NCI-H446 treated with DMSO at 0.1 percent for 48 hours (cell line): ENCODE measurements around the gene LCTL.
A peak's percentile ranks its signal among the peaks of the same experiment; 100 is the strongest.

Experiments
- DNase-seq: peaks from one replicate; lab custom pipeline; 2025; lab: John Stamatoyannopoulos, UW

Gene LCTL, protein sequence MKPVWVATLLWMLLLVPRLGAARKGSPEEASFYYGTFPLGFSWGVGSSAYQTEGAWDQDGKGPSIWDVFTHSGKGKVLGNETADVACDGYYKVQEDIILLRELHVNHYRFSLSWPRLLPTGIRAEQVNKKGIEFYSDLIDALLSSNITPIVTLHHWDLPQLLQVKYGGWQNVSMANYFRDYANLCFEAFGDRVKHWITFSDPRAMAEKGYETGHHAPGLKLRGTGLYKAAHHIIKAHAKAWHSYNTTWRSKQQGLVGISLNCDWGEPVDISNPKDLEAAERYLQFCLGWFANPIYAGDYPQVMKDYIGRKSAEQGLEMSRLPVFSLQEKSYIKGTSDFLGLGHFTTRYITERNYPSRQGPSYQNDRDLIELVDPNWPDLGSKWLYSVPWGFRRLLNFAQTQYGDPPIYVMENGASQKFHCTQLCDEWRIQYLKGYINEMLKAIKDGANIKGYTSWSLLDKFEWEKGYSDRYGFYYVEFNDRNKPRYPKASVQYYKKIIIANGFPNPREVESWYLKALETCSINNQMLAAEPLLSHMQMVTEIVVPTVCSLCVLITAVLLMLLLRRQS

GRCh38 chr15:66565741-66566144 is at the start of gene LCTL:
TSS of gene LCTL (minus strand) at chr15:66565998. CDS start at chr15:66565365, 633 bp downstream.
- no peak for DNase-seq

DNA sequence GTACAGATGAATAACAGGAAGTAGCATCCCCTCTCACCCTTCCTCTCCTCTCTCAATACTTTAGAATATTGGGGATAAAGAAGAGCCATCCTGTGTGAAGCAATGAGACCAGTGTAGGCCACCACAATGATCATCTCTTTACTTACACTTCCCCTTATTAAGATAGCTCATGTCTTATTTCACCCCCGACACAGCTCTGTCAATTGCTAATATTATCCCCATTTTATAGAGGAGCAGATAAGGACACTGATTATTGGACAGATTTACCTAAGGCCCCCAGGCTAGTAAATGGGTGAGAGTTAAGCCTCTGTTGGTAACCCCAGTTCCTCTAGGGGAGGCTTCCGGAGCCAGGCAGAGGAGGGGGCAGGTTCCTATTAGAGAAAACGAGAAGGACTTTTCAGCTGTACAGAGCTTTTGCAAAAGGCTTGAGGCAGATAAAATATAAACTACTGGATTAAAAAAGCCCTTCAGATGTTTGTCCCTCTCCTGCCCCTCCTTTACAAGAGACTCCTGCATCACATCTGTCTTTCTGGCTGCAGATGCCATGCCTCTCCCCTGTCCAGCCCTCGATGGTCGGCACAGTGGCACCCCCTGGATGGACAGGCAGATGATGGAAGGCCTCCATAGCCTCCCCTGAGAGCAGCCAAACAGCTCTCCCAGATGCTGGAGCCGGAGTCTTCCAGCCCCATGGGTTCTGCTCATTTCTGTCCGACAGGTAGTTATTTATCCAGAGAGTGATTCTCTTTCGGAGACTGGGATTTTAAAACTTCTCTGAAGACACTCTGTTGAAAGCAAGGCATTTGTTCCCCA is 49.4 kb upstream of the LCTL start:
- DNase-seq: no peak

DNA sequence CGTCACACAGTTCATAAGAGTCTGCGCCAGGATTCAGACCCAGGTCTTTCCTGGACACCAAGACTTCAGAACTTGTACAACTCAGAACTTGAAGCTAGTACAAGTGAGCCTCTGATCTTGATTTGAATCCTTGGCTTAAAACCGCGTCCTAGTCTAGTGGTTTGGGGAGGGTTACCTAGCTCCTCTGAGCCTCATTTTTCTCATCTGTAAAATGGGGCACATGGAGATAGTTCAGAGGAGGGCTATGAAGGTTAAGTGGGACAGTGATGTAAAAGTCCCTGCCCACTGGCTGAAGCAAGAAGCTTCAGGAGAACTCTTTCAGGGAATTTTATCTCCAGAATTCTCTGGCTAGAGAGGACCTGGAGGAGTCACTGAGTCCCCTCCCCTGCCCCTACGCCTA is 48.7 kb upstream of the LCTL start:
- DNase-seq: no peak

GRCh38 chr15:66613743-66614142 is 47.9 kb upstream of the LCTL start:
- no peak for DNase-seq

DNA sequence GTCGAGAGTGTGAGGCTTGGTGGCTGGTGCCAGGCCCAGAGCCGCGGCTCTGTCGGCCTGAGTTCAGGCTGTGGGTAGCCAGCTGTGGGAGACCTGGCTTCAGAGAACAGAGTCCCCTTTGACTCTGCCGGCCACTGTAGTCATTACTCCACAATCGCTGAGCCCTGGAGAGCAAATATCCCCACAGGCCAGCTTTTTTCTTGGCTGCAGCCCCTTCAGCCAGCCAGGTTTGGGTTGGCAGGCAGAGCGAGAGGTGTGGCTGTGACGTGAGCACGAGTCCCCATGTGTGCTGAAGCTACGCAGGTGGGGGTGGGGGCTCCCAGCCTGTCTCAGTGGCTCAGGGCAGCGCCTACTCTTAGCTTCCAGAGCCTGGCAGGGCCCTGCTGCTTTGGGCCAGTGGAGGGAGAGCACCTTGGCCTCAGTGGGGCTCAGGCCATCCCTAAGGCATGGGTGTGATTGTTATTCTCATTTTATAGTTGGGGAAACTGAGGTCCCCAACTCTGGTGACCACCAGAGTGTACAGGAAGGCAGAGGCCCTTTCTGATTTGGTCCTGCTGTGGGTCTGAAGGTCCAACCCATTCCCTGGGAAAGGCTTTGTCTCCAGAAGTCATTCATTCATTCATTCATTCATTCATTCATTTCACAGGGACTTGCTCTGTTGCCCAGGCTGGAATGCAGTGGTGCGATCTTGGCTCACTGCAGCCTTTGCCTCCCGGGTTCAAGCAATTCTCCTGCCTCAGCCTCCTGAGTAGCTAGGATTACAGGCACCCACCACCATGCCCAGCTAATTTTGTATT is 45.7 kb upstream of the LCTL start:
- DNase-seq: no peak

DNA sequence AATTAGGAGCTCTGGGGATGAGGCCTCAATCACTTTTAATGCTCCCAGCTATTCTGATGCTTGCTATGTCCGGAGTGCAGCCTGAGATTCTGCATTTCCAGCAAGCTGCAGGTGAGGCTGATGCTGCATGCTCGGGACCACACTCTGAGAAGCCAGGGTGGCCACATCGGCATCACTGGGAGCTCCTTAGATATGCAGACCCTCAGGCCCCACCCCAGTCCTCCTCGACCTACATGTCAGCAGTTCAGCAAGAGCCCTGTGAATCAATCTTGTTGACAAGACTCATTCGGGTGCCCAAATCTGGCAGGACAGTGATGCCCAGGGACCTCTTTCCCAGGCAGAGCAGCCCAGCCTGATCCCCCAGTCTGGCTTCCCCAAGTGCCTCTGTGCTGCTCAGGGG is 44.1 kb upstream of the LCTL start:
- no peak for DNase-seq

DNA sequence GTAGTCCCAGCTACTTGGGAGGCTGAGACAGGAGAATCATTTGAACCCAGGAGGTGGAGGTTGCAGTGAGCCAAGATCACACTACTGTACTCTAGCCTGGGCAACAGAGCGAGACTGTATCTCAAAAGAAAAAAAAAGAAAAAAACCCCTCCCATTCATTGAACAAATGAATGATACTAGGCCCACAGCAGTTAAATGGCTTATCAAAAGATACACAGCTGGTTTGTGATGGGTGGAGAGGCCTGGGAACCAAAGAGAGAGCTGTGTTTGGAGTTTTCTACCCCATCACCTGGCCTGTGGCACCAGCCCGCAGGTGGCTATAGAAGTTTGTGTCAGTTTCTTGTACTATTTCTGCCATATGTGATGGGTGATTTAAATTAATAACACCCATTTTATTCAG is 43.1 kb upstream of the LCTL start:
- no peak for DNase-seq

DNA sequence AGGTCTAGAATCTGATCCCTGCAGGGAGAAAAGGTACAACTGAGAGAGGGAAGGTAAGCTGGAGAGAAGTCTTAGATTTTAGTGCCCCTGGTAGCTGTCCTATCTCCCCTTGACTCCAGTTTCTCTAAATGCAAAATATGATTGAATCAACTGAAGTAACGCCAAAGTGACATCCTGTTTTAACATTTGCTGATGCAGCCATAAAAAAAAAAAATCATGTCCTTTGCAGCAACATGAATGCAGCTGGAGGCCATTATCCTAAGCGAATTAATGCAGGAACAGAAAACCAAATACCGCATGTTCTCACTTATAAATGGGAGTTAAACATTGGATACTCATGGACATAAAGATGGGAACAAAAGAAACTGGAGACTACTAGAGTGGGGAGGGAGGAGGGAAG is 42.4 kb upstream of the LCTL start:
- DNase-seq: no peak

DNA sequence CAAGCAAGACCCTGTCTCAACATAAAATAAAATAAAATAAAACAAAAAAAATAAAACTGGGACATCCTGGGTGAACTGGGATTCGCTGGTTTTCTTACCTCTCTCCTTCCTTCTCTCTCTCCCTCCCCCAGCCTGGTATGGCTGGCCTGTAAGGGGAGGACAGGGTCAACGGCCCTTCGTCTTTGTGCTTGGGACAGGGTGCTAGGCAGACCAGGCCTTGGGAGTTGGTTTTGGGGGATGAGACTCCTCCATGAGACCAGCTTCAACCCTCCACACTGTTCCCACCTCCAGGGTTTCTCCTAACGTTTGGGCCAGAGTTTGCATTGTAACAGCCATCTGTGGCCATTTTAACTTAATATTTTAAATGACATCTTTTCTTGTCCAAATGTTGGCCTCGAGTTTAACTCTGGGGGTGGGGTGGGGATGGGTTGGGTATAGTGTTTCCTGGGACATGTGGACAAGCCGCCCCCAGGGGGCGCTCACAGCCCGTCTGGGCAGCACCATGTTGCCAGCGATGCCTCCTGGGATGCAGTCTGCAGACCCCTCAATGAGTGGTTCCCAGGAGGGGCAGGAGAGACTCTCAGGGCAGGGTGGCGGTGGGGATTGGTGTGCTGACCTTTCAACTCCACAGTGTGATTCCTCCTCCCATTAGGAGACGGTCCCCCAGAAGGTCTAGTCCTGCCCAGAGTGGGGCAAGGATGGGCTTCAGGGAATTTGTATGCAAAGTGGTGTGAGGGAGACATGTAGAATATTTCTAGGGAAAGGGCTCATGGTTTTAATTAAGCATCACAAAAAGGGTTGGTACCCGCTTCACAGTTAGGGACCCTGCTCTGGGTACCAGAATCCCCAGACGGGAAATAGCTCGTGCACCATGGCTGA is 37.7 kb upstream of the LCTL start:
- peak; percentile 30 for DNase-seq

DNA sequence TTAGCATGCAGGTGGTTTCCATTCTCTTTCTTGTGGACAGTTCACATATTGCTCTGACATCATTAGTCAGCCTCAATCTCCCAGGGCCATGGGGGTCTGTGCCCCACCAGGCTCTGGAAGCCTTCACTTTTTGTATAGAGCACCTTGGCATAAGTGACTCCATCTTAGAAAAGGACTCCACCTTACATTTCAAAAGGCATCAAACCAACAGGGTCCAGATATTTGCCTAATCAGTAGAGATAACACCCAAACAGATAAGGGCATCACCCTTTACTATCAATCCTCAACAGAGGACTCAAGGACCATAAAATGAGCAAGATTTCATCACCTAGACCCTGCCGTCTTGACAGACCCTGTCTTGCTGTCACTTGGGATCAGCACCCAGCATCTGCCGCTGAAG is 35.7 kb upstream of the LCTL start:
- no peak for DNase-seq

DNA sequence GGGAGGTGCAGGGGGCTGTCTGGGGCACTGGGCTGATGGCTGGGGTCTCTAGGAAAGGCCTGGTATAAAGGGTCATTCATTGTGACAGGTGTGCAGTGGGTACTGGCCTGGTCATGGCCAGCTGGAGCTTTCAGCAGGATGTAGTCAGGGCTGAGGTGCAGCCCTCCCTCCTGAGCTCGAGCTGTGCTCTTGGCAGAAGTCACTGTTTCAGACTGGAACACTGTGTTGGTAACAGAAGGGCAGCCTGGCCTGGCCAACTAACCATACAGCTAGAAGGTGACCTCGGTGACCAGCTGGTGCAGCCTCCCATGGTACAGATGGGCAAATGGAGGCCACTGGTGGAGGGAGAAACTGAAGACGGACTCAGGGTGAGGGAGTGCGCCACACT is 34.4 kb upstream of the LCTL start:
- no peak for DNase-seq

GRCh38 chr15:66599536-66600239 is 33.9 kb upstream of the LCTL start:
- no peak for DNase-seq

GRCh38 chr15:66598095-66598815 is 32.5 kb upstream of the LCTL start:
- no peak for DNase-seq

GRCh38 chr15:66595931-66596545 is 30.2 kb upstream of the LCTL start:
- DNase-seq: no peak

GRCh38 chr15:66595332-66595731 is 29.5 kb upstream of the LCTL start:
- no peak for DNase-seq

GRCh38 chr15:66594836-66595235 is 29.0 kb upstream of the LCTL start:
- no peak for DNase-seq

DNA sequence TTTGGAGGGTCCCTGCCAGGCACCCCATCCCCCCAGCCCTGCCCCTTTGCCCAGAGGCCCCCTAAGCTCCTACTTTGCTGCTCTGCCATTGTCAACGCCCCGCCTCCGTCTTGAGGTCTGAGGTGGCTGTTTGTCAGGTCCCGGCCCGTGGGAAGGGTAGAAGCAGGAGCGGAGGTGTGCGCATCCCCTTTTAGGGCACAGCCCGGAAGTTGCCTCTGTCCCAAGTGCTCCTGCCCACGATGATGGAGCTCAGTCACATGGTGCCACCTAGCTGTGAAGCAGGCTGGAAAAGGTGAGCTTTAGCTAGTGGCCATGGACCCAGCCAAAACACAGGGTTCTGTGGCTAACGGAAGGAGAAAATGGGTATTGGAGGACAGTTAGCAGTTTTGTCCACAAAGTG is 28.5 kb upstream of the LCTL start:
- DNase-seq: no peak

DNA sequence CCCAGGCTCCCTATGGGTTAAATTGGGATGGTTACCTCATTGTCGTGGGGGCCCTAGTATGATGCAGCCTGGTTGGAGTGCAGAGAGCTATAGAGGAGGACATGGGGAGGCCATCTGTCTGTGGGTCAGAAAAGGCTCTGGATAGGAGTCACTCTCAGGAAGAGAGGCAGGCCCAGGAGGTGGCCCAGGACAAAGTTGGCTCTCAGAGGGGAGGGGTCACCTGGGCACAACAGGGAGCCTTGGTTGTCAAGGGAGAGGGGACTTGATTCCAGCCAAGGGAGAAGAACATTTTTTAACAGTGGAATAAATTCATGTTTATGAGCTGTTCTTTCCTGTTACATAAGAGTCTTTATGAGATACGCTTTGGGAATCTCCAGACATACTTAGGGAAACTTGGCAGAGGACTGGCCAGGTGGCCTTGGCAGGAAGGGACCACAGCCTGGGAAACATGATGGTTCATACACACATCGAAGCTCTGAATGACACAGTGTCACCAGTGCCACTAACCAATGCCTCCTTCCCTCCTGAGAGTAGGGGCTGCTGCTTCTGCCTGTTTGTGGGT is 27.5 kb upstream of the LCTL start:
- DNase-seq: no peak
